HepG2 (cell line): Measurements from ENCODE around the gene RNASE8.

Experiments
- RAD21 ChIP-seq: fragments of 450-650 bp; formaldehyde crosslinking; IDR thresholded peaks from 2 replicates; pipeline ENCODE4 v1.5.0; 2020; ENCODE audit warnings: mild to moderate bottlenecking
- SATB2 ChIP-seq: sonication (generic); formaldehyde crosslinking; IDR thresholded peaks from 2 replicates; pipeline ENCODE4 v1.5.0; 2020; ENCODE audit warnings: missing genetic modification reagents

- TF ChIP-seq SATB2 = no peak
- peak; percentile 32; the same call in 1 of the 2 replicates for TF ChIP-seq RAD21 (CRISPR knock-in tag)
Observed at GRCh38 chr14:21054123-21054767, 3.4 kb upstream of the RNASE8 start.
